A549 treated with AZD9567 at 1 μM for 4 hours (cell line): Measurements from ENCODE around the gene LGALS13. TPM values are rescaled to one million over a fixed set of nuclear protein-coding genes. Genes with fewer than 3 reads are reported as not detected.

Experiments used
- total RNA-seq: library from RNA; stranded (reverse); fragments of 200-300 nt; extraction: Qiagen RNA extraction; gene quantifications from 5 replicates; pipeline ENCODE4 v1.2.3, GENCODE V29; 2022; ENCODE audit not compliant: insufficient read depth

LGALS13 gene
- total RNA-seq, result not detected in 5 replicates

GRCh38 chr19:39602224-39602623 lies at the start of gene LGALS13:
LGALS13 (plus strand) TSS chr19:39602524; CDS start chr19:39602569, 45 bp downstream.

GRCh38 chr19:39655613-39656012 lies 53.3 kb downstream of the LGALS13 start, which contains the start of gene LGALS16:
LGALS16 (plus strand) TSS chr19:39655913; CDS start chr19:39655962, 49 bp downstream.

Other genes with a start within 250 kb of the LGALS13 start
- gene PAF1, start 211.4 kb upstream of the LGALS13 start, total RNA-seq, result 72.0 to 80.3 TPM (median 72.6 TPM) in 5 replicates
- 73.8 to 80.0 TPM (median 75.8 TPM) in 5 replicates for gene MED29, start 211.1 kb upstream of the LGALS13 start, total RNA-seq
- gene ZFP36, start 195.7 kb upstream of the LGALS13 start, total RNA-seq, result 166 to 245 TPM (median 209 TPM) in 5 replicates
- 49.0 to 86.4 TPM (median 78.5 TPM) in 5 replicates for gene PLEKHG2, start 189.9 kb upstream of the LGALS13 start, total RNA-seq
- 5,938 to 7,845 TPM (median 7,337 TPM) in 5 replicates for gene RPS16, start 166.6 kb upstream of the LGALS13 start, total RNA-seq
- gene SUPT5H, start 156.9 kb upstream of the LGALS13 start, total RNA-seq, result 143 to 205 TPM (median 186 TPM) in 5 replicates
- gene TIMM50, start 121.7 kb upstream of the LGALS13 start, total RNA-seq, result 179 to 235 TPM (median 217 TPM) in 5 replicates
- 3.6 to 11.6 TPM (median 10.2 TPM) in 5 replicates for gene DLL3, start 103.6 kb upstream of the LGALS13 start, total RNA-seq
- not detected in 5 replicates for gene SELENOV, start 87.4 kb upstream of the LGALS13 start, total RNA-seq
- gene EID2B, start 69.7 kb upstream of the LGALS13 start, total RNA-seq, result 8.2 to 12.8 TPM (median 8.7 TPM) in 5 replicates
- gene EID2, start 62.4 kb upstream of the LGALS13 start, total RNA-seq, result 32.5 to 48.7 TPM (median 45.4 TPM) in 5 replicates
- not detected in 5 replicates for gene LGALS16, start 53.4 kb downstream of the LGALS13 start, total RNA-seq
- not detected in 5 replicates for gene LGALS14, start 102.0 kb downstream of the LGALS13 start, total RNA-seq
- not detected in 5 replicates for gene CLC, start 135.5 kb downstream of the LGALS13 start, total RNA-seq
- gene LEUTX, start 176.3 kb downstream of the LGALS13 start, total RNA-seq, result not detected in 5 replicates
- gene DYRK1B, start 231.6 kb downstream of the LGALS13 start, total RNA-seq, result 12.6 to 21.5 TPM (median 21.4 TPM) in 5 replicates
- 671 to 741 TPM (median 735 TPM) in 5 replicates for gene FBL, start 243.9 kb downstream of the LGALS13 start, total RNA-seq